ENCODE measurements around the gene GRWD1.
A peak's percentile ranks its signal among the peaks of the same experiment; 100 is the strongest.

GRWD1 gene

DNA sequence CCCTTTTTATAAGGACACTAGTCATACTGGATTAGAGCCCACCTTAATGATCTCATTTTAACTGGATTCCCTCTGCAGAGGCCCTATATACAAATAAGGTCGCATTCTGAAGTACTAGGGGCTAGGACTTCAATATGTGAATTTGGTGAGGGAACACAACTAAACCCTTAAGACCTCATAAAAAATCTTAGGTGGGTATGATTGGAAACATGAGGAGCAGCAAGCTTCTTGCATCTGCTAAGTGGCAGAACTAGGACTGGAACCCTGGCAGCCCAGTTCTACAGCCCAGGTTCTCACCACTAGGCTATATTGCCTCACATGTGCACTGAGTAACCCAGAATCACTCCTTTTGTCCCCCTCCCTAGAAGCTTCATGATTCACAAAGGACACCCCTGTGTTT, 17.1 kb upstream of the GRWD1 start:
- no peak for DNase-seq

GRCh38 chr19:48433337-48433736, 12.4 kb upstream of the GRWD1 start:
- DNase-seq, result no peak

DNA sequence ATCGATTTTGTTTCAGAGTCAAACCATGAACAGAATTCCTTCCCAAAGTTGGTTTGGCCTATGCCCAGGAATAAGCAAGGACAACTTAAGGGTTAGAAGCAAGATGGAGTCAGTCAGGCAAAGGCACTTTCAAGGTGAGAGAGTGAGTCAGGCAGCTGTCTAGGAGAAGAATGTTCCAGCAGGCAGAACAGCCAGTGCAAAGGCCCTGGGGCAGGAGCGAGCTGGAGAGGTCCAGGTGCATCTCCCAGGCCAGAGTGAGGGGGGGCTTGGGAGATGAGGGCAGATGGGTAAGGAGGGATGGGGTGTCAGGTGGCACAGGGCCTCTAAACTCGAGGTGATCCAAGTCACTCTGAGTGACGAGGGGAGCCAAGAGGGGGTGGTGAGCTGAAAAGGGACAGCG, 9.2 kb upstream of the GRWD1 start:
- DNase-seq, result no peak

GRCh38 chr19:48441360-48442050, 4.3 kb upstream of the GRWD1 start:
- no peak for DNase-seq

DNA sequence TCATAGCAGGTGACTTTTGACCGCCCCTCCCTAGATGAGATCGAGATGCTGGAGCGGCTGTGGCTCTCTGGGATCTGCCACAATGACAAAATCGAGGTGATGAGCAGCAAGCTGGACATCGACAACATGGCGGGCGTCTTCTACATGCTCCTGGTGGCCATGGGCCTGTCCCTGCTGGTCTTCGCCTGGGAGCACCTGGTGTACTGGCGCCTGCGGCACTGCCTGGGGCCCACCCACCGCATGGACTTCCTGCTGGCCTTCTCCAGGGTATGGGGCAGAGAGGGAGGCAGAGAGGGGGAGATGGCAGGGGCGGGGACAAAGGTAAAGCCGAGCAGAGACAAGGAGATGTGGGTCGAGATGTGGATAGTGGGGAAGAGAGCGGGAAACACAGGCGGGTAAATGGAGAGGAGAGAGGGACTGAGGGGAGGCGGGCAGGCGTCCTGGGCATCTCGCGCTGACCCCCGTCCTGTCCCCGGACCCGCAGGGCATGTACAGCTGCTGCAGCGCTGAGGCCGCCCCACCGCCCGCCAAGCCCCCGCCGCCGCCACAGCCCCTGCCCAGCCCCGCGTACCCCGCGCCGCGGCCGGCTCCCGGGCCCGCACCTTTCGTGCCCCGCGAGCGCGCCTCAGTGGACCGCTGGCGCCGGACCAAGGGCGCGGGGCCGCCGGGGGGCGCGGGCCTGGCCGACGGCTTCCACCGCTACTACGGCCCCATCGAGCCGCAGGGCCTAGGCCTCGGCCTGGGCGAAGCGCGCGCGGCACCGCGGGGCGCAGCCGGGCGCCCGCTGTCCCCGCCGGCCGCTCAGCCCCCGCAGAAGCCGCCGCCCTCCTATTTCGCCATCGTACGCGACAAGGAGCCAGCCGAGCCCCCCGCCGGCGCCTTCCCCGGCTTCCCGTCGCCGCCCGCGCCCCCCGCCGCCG, 3.4 kb upstream of the GRWD1 start:
- DNase-seq, result no peak

- DNase-seq, result peak; percentile 17
These were observed 2.5 kb upstream of the GRWD1 start for GRCh38 chr19:48443256-48443655.

GRCh38 chr19:48443731-48444128, 2.1 kb upstream of the GRWD1 start:
- DNase-seq, result no peak

DNA sequence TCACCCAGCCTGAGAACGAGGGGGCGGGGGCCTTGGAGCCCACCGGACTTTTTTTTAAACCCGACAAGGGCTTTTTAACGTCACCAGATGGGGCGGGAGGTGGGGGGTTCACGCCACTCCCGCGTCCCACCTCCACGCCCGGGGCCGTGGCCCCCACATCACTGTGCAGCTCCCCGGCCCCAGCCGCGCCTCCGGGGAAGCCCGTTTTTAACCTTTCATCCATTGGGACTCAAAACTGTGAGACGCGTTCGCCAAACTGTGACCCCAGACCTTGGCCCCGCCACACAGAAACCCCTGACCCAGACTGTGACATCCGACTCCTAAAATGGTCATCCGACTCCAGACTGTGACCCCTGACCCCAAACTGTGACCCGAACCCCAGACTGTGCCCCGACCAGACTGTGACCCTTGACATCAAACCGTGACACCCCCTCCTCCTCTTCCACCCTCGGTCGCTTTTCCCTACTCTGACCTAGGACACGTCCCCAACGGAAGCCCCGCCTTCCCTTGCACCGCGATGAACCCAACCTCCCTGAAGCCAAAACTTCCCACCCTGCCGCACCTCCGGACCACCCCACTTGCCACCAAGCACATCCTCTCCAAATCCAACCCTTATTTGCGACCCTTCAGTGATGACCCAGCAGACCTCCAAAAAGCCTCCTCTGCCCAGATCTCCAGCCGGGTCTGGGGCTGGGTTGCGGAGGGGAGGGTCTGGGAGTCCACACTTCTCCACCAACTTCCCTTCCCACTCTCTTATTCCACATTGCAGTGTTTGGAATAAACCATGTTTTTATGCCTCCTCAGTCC, 1.5 kb upstream of the GRWD1 start:
- peak; percentile 11 for DNase-seq

- no peak for DNase-seq
These were observed 915 bp upstream of the GRWD1 start for GRCh38 chr19:48444936-48445200.

DNA sequence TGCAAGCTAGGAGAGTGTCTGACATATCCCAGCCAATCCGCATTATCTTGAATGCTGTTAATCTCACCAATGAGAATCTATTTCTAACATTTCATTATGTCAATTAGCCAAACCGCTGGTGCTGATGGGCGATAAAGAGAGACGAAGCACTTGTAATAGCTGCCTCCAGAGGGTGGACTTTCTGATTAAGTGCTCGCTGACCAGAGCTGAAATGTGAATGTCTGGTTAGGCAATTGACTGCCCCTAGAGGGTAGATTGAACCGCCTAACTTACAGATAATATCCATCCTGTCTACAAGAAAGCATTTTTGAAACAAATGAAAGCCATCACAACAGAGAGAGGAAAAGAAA, 552 bp upstream of the GRWD1 start:
- peak; percentile 56 for DNase-seq

DNA sequence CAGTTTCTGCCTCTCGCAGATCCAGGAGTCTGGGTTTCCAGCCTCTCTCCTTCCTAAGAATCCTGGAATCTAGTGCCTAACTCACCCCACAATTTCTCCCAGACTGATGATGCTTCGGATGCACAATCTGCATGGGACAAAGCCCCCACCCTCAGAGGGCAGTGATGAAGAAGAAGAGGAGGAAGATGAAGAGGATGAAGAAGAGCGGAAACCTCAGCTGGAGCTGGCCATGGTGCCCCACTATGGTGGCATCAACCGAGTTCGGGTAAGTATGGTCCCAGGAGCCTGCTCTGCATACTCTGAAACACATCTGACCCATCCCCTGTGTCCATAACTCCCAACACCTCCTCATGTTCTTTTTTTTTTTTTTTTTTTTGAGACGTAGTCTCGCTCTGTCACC, 796 bp downstream of the GRWD1 start:
- DNase-seq, result no peak

- no peak for DNase-seq
These were observed 2.8 kb downstream of the GRWD1 start for GRCh38 chr19:48448563-48448962.

GRCh38 chr19:48450441-48450840, 4.7 kb downstream of the GRWD1 start:
- DNase-seq, result no peak

DNA sequence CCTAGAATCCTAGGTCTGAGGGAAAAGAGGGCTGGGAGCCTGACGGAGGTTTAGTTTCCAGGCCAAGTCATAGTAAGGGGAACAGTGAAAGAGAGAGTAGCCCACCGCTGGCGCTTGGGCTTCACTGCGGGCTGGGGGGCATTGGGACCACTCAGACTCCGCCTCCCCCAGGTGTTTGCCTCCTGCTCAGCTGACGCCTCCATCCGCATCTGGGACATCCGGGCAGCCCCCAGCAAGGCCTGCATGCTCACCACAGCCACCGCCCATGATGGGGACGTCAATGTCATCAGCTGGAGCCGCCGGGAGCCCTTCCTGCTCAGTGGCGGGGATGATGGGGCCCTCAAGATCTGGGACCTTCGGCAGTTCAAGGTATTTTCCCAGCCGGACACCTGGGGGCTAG, 5.1 kb downstream of the GRWD1 start:
- DNase-seq, result no peak

DNA sequence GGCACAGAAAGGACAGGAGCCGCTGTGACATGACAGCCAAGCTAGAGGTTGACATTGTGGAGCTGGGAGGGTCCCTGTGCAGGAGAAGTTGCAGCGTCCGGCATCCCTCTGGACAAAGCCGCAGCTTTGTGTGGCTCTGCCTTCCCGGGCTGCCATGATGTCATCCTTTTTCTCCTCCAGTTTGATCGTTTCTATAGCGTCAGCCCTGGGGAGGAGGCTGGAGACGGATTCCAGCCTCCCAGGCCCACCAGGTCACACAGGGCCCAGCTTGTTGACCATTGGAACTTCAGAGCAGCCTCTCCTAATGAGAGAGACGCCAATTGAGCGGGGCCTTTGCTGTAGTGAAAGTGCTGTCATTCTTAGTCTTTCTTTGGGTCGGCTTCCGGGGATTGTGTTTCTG, 5.8 kb downstream of the GRWD1 start:
- DNase-seq, result no peak

DNA sequence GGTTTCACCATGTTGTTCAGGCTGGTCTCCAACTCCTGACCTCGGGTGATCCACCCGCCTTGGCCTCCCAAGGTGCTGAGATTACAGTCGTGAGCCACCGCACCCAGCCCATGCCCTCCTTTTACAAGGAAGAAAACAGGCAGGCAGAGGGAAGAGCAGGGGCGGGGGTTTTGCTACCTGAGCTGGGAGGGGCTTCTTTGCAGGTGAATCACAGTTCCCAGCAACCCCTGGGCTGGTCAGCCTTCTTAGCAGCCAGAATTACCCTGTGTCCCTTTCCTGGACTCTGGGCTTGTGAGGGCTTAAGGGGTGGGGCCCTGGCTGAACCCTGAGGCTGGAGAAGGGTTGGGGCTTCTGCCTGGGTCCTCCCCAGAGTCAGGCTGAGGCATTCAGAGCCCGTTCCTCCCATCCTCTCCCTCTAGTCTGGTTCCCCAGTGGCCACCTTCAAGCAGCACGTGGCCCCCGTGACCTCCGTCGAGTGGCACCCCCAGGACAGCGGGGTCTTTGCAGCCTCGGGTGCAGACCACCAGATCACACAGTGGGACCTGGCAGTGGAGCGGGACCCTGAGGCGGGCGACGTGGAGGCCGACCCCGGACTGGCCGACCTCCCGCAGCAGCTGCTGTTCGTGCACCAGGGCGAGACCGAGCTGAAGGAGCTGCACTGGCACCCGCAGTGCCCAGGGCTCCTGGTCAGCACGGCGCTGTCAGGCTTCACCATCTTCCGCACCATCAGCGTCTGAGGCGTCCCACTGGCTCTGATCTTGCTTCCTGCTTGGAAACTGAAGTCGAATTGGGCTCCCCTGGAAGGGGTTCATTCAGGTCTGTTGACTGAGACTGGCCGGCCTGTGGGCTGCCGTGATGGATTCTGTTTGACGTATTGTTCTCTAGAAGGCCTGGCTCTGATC, 6.8 kb downstream of the GRWD1 start:
- DNase-seq, result no peak

- no peak for DNase-seq
These were observed 8.5 kb downstream of the GRWD1 start for GRCh38 chr19:48454150-48454730.

GRCh38 chr19:48455171-48455907, 9.6 kb downstream of the GRWD1 start, which contains the start of gene KCNJ14:
TSS of gene KCNJ14 (plus strand) at chr19:48455574. CDS start at chr19:48461725, 6,151 bp downstream.
- DNase-seq, result no peak

GRCh38 chr19:48455908-48456562, 10.3 kb downstream of the GRWD1 start:
- DNase-seq, result no peak

DNA sequence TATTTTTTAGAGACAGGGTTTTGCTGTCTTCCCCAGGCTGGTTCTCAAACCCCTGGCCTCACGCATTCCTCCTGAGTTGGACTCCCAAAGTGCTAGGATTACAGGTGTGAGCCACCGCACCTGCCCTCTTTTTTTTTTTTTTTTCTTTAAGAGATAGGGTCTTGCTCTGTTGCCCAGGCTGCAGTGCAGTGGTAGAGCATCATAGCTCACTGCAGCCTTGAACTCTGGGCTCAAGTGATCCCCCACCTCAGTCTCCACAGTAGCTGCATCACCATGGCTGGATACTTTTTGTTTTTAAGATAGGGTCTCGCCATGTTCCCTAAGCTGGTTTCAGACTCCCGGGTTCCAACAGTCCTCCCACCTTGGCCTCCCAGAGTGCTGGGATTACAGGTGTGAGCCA, 11.1 kb downstream of the GRWD1 start:
- no peak for DNase-seq

GRCh38 chr19:48458016-48458415, 12.2 kb downstream of the GRWD1 start:
- DNase-seq, result no peak

All from CD4-positive, alpha-beta T cell treated with Interleukin-21 for 1 hour (primary cell).